SJSA1 (cell line): ENCODE results near the gene DNAJC18. TPM values are rescaled to one million over a fixed set of nuclear protein-coding genes. Genes with fewer than 3 reads are reported as not detected.
A peak's percentile ranks its signal among the peaks of the same experiment; 100 is the strongest.

ENCODE experiments used
- DNase-seq, 2 experiments: peaks; one replicate each; pipeline ENCODE4 v3.0.0-alpha.2; 2015 to 2020; ENCODE audit warnings: low spot score in 2 of 2, low read depth in 1 of 2
- H3K27ac ChIP-seq: fragments of 250-450 bp; sonication (Bioruptor Pico); 2 replicates; pipeline ENCODE4 v1.5.1; 2020; ENCODE audit warnings: mild to moderate bottlenecking, moderate library complexity
- H3K27me3 ChIP-seq: fragments of 250-450 bp; sonication (Bioruptor Pico); replicated peaks from 2 replicates; pipeline ENCODE4 v1.5.1; 2020; ENCODE audit warnings: mild to moderate bottlenecking, moderate library complexity
- H3K36me3 ChIP-seq: fragments of 250-450 bp; sonication (Bioruptor Pico); 2 replicates; pipeline ENCODE4 v1.5.1; 2020; ENCODE audit warnings: mild to moderate bottlenecking
- H3K4me1 ChIP-seq: fragments of 250-450 bp; sonication (Bioruptor Pico); replicated peaks from 2 replicates; pipeline ENCODE4 v1.6.1; 2021; ENCODE audit warnings: mild to moderate bottlenecking
- H3K4me3 ChIP-seq: fragments of 250-450 bp; sonication (Bioruptor Pico); 2 replicates; pipeline ENCODE4 v1.5.1; 2020; ENCODE audit warnings: mild to moderate bottlenecking
- H3K9me3 ChIP-seq: fragments of 250-450 bp; sonication (Bioruptor Pico); replicated peaks from 2 replicates; pipeline ENCODE4 v1.5.1; 2020; ENCODE audit warnings: mild to moderate bottlenecking
- total RNA-seq: library from RNA; depleted of rRNA; stranded (reverse); fragments of >200 nt; shearing (Covaris generic); gene quantifications from 2 replicates; pipeline ENCODE4 v1.2.3, GENCODE V29; 2014

The DNAJC18 gene
- total RNA-seq, 1 experiment from 2014 or later: 12.1 TPM

DNA sequence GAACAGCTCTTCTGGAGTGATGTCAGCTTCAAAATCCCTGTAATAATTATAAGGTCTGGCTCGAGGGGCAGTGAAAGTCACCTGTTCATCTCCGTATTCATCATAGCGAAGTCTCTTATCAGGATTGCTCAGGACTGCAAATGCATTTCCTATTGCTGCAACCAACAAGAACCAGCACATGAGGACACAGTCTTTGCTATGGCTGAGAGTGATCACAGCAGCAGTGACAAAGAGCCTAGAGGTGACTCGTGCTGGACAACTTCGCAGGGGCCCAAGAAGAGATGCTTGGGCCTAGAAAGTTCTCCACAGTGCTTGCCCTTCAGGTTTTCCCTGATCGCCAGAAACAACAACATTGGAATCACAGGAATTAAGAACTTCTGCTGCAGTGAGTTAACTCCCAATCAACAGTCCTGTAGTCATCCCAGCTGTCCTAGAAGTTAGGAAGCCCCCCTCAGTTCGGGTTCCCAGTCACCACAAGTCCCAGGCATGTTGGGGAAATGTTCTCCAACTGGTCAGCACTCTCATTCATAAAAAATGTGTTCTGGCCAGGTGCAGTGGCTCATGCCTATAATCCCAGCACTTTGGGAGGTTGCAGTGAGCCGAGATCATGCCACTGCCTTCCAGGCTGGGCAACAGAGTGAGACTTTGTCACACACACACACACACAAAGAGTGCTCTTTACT, 13.0 kb downstream of the DNAJC18 start:
- Histone ChIP-seq H3K9me3 (no peaks in the 10 kb centered on the region), H3K27ac (no peak overlapping the region), H3K4me1 (no peaks in the 10 kb centered on the region), H3K4me3 (no peak overlapping the region), H3K27me3 (no peaks in the 10 kb centered on the region), H3K36me3 (peaks cover 6% of the 10 kb centered on the region; the same call in 1 of the 2 replicates)
- no peak for DNase-seq

DNA sequence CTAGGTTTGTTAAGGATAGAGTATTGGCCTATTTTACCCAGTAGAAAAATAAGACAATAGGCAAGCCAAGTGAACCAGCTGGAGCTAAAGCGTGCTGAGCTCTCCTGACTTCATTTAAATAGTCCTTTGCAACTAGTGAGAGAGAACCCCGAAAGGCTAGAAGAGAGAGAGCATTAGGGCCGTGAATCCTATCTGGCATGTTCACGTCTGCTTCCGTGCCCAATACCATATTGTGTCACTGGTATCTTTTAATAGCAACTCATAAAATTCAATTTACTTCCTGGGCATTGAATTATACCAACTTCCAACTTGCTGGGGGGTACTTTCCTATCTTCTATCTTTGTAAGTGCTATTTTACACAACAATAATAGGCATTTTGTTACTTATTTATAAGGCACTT, 13.8 kb downstream of the DNAJC18 start:
- Histone ChIP-seq H3K9me3 (no peaks in the 10 kb centered on the region), H3K27ac (no peak overlapping the region), H3K4me1 (no peaks in the 10 kb centered on the region), H3K27me3 (no peaks in the 10 kb centered on the region), H3K36me3 (peaks cover 8% of the 10 kb centered on the region), H3K4me3 (no peak overlapping the region)
- DNase-seq: no peak

DNA sequence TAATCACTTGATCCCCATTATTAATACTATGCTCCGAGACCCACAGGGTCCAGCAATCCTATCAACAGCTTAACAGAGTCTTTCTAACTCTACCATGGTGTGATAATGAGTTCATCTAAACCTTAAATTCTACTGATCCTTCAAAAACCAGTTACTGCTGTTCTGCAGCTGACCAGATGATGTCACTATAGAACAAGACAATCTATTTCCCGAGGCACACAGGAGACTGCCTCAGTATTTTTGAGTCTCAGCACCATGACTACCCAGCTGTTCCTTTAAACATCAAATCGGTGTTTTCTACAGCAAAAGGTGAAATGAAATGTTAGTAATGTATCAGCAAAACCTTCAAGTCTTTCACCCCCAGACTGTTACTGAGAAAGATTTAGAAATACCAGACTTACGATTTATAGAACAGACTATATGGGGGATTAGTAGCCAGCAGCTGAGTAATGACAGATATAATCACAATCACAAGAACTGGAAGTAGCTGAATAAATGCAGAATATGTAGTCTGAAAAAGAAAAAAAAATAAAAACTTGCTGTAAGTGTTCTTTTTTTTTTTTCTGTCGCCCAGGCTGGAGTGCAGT, 16.9 kb downstream of the DNAJC18 start:
- no peaks in the 10 kb centered on the region for H3K27me3 ChIP-seq
- H3K4me1 ChIP-seq: no peaks in the 10 kb centered on the region
- H3K36me3 ChIP-seq: peaks cover 18% of the 10 kb centered on the region
- no peak overlapping the region for H3K27ac ChIP-seq
- H3K4me3 ChIP-seq: no peak overlapping the region
- DNase-seq: peak; percentile 59 to 69
- H3K9me3 ChIP-seq: no peaks in the 10 kb centered on the region

DNA sequence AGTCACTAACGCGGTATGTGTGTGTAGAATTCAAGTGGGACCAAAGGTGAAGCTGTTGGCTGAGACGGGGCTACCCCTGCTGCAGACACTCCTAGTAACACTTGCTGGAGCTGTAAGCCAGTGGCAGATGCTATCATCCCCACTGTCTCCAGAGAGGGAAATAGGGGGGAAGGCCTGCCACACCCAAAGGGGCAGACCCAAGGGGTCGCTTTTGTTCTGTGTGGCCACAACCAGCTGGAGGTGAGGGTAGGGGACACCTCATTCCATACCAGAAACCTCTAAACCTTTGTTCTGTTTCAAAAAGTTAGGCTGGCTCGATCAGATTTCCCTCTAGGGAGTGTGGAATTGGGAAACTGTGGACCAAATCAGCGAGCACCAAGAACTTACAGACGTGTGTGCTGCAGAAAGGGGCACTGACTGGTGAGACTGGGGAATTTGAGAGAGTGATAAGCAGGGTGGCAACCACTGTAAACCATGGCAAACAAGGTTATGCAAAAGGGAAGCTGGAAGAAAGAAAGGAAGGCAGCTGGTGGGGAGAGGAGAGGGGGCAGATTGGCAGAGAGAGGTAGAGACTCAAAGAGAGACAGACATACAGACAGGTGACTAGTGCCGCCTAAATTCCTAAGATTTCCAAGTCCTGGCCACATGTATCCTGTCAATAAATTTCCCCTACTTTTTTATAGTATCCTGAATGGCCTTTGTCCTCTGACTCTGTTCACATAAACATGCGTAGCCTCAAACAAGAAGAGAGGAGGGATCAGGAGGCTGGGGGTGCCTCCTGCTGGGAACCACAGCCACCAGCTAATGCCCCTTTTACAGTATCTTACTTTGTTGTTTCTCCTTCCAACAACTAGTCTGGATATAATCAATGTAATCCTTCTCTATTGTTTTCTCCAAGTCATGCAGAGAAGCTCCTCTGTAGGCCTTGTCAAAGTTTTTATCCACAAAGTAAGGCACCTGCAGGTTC, 19.8 kb downstream of the DNAJC18 start:
- H3K4me1 ChIP-seq: no peaks in the 10 kb centered on the region; the same call in 1 of the 2 replicates
- H3K36me3 ChIP-seq: peaks cover 19% of the 10 kb centered on the region
- DNase-seq: no peak
- no peak overlapping the region for H3K27ac ChIP-seq
- no peaks in the 10 kb centered on the region for H3K27me3 ChIP-seq
- H3K9me3 ChIP-seq: no peaks in the 10 kb centered on the region
- H3K4me3 ChIP-seq: no peak overlapping the region

DNA sequence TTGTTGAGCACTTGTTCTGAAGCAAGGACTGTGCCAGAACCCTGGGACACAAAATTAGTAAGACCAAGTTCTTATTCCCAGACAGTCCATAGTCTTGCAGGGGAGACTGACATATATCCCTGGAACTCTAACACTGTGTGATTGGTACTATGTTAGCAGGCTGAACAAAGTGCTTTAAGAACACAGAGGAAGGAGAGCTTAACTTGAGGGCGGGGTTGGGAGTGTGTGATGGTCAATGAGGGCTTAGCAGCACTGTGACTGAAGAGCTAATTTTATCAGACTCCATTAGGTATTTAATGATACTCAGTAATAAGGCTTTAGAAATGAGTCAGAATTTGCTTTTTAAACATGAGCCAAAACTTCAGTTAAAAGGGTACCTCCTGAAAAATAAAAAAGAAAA, 20.5 kb downstream of the DNAJC18 start:
- DNase-seq: no peak
- peaks cover 19% of the 10 kb centered on the region for H3K36me3 ChIP-seq
- no peaks in the 10 kb centered on the region for H3K27me3 ChIP-seq
- H3K4me1 ChIP-seq: no peaks in the 10 kb centered on the region; the same call in 1 of the 2 replicates
- H3K4me3 ChIP-seq: no peak overlapping the region
- H3K9me3 ChIP-seq: no peaks in the 10 kb centered on the region
- no peak overlapping the region for H3K27ac ChIP-seq

DNA sequence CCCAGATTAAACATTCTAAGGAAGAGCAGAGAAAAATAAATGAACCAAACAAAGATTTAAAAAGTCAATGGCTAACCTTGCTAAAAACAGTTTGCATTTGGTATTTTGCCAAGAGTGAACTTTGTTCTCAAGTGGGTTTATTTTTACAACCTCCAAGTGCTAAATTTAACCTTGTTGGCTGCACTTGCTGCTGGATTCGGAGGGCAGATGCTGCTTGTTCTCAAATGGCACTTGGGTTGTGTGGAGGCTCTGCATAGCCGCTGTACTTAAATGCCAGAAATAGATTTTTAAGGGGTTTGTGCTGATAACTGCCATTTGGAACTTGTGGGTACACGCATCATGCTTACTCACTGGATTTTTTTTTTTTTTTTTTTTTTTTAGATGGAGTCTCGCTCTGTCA, 22.1 kb downstream of the DNAJC18 start:
- Histone ChIP-seq H3K4me3 (no peak overlapping the region), H3K4me1 (no peaks in the 10 kb centered on the region; the same call in 1 of the 2 replicates), H3K27me3 (no peaks in the 10 kb centered on the region), H3K9me3 (no peaks in the 10 kb centered on the region), H3K36me3 (peaks cover 19% of the 10 kb centered on the region), H3K27ac (no peak overlapping the region)
- no peak for DNase-seq

DNA sequence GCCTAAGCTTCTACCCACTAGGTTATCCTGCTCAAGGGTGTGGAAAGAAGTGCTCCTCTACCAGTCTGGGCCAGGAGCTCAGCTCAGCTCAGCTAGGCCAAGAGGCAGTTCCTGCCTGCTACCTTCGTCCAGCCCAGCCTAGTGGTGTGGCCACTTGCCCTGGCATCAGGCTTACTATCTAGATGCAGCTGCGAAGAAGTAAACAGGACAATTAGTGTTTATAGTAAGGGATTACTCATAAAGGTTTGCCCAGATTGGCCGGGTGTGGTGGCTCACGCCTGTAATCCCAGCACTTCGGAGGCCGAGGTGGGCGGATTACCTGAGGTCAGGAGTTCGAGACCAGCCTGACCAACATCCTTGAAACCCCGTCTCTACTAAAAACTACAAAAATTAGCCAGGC, 22.7 kb downstream of the DNAJC18 start:
- no peaks in the 10 kb centered on the region; the same call in 1 of the 2 replicates for H3K4me1 ChIP-seq
- peaks cover 19% of the 10 kb centered on the region for H3K36me3 ChIP-seq
- no peaks in the 10 kb centered on the region for H3K27me3 ChIP-seq
- H3K9me3 ChIP-seq: no peaks in the 10 kb centered on the region
- H3K27ac ChIP-seq: no peak overlapping the region
- no peak overlapping the region for H3K4me3 ChIP-seq
- no peak for DNase-seq

DNA sequence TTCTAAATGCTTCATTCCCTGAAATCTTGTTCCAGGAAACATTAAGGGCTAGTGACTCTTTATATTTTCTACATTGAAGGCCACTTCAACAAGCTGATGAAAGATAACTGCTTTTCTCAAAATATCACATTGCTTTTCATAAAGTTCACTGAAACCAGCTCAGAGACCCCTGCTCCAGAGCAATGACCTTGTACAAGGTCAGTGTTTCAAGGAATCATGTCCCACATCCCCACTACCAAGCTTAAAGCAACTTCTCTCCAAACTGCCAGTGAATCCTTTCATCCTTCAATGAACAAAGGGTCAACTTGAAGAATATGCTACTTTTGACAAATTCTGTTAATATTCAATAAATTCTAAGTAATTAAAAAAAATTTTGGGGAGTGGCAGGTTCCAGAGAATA, 23.5 kb downstream of the DNAJC18 start:
- Histone ChIP-seq H3K4me3 (no peak overlapping the region), H3K27me3 (no peaks in the 10 kb centered on the region), H3K27ac (no peak overlapping the region), H3K4me1 (no peaks in the 10 kb centered on the region; the same call in 1 of the 2 replicates), H3K9me3 (no peaks in the 10 kb centered on the region), H3K36me3 (peaks cover 19% of the 10 kb centered on the region)
- DNase-seq: no peak

DNA sequence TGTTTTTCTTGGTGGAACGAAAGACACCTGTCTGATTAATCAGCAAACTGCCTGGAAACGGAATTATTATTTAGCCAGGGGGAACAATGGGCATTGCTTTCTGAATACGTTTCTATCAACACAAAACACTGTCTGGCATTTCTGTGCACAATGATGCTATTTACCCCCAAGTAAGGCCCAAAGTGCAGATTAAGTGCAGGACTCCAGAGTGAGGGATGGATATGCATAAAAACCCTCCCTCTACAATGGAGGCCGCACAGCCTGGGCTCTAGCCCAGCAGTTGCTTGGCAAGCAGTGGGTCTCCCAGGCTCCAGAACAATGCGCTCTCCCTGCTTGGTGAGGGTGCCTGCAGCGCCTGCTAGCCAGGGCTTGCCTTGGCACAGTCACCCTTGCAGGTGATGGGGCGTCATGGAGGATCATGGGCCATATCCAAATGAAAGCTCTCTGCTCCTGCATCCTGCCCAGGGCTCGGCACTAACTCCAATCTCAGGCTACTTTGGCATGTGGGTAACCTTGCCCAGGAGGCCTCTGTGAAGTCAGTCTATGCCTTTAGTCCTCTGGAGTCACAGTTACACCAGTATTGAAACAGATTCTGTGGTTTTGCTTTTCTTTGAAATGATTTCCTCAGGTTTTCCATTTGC, 24.0 kb downstream of the DNAJC18 start:
- no peak for DNase-seq
- no peaks in the 10 kb centered on the region for H3K9me3 ChIP-seq
- H3K4me3 ChIP-seq: no peak overlapping the region
- H3K4me1 ChIP-seq: no peaks in the 10 kb centered on the region; the same call in 1 of the 2 replicates
- peaks cover 16% of the 10 kb centered on the region for H3K36me3 ChIP-seq
- H3K27me3 ChIP-seq: no peaks in the 10 kb centered on the region
- no peak overlapping the region for H3K27ac ChIP-seq

DNA sequence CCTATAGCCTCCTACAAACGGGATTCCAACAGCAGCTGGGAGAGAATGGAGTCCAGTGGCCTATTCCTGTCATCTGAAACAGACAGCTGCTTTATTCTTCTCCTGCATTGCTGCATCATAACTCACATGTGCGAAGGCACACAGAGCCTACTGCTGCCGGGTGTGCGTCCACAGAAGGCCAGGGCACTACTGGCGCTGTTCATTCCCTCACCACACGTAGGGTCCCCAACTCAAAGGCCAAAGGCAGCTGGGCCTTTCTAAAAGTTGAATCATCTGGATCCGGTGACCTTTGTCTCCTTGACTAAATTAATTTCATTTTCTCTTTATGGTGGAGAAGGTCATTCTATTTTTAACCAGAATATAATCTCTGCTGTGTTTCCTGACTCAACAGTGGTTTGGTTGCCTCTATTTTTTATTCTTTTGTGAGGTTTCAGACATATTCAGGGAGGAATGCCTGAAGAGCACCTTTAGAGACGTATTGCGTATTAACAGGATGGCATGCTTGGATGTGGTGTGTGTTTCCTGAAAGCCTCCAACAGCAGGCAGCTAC, 24.7 kb downstream of the DNAJC18 start:
- DNase-seq: no peak
- Histone ChIP-seq H3K27me3 (no peaks in the 10 kb centered on the region), H3K4me3 (no peak overlapping the region), H3K9me3 (no peaks in the 10 kb centered on the region), H3K4me1 (no peaks in the 10 kb centered on the region; the same call in 1 of the 2 replicates), H3K36me3 (peaks cover 10% of the 10 kb centered on the region), H3K27ac (no peak overlapping the region)

DNA sequence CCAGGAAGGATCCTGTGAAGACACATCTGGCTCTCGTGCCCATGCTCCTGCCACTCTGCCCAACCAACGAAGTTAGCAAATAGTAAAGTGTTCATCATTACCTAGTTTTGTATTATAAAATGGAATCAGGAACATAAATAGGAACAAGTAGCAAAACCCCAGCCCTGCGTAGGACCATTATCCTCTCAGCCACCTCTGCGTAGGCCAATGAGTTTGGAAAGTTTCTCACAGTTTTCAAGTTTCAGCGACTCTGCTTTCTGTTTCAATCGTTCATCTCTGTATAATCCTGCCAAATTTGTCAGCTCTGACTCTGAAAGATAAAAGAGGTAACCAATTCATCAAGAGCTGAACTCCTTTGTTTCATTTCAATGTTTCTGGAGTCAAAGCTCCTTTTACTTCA, 25.4 kb downstream of the DNAJC18 start:
- Histone ChIP-seq H3K36me3 (peaks cover 7% of the 10 kb centered on the region), H3K27ac (no peak overlapping the region), H3K4me1 (no peaks in the 10 kb centered on the region; the same call in 1 of the 2 replicates), H3K9me3 (no peaks in the 10 kb centered on the region), H3K27me3 (no peaks in the 10 kb centered on the region), H3K4me3 (no peak overlapping the region)
- DNase-seq: no peak

DNA sequence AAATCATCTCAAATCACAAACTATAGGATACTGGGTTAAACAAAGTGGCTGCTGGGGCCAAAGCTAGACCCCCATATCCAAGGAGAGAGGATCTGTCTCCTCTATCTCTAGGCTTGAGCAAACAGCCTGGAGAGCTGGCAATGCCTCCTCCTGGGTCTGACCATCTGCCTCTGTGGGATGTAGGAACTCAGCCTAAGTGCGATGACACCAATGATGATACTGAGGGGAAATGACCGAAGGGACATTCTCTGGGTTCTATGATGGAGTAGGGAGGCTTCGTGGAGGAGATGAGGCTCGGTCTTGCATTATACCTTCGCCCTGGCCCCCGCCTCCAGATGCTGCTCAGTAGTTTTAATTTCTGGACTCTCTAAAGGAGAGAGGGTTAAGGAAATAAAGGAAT, 26.2 kb downstream of the DNAJC18 start:
- Histone ChIP-seq H3K4me3 (no peak overlapping the region), H3K36me3 (peaks cover 7% of the 10 kb centered on the region), H3K27ac (no peak overlapping the region), H3K9me3 (no peaks in the 10 kb centered on the region), H3K4me1 (no peaks in the 10 kb centered on the region; the same call in 1 of the 2 replicates), H3K27me3 (no peaks in the 10 kb centered on the region)
- DNase-seq: no peak
